AG10803 (cell line): ENCODE data around the gene TTYH1.

ENCODE experiments used
- DNase-seq: peaks from one replicate; pipeline ENCODE4 v3.0.0; 2010; ENCODE audit warnings: low read depth
- H3K4me3 ChIP-seq: 2 replicates; pipeline ENCODE4 v1.5.1; 2011; ENCODE audit warnings: mild to moderate bottlenecking, low read length, control low read depth
- CTCF ChIP-seq: conservative IDR thresholded peaks from 2 replicates; pipeline ENCODE4 v1.5.1; 2011; ENCODE audit warnings: mild to moderate bottlenecking, low read length, control low read depth, inconsistent platforms

TTYH1 gene

GRCh38 chr19:54454781-54455675 lies 39.8 kb downstream of the TTYH1 start:
- no peak for TF ChIP-seq CTCF
- H3K4me3 ChIP-seq = no peak overlapping the region
- DNase-seq = no peak

- TF ChIP-seq CTCF = no peak
- DNase-seq = no peak
- no peak overlapping the region for H3K4me3 ChIP-seq
These were observed 40.6 kb downstream of the TTYH1 start for GRCh38 chr19:54455786-54456422.

DNA sequence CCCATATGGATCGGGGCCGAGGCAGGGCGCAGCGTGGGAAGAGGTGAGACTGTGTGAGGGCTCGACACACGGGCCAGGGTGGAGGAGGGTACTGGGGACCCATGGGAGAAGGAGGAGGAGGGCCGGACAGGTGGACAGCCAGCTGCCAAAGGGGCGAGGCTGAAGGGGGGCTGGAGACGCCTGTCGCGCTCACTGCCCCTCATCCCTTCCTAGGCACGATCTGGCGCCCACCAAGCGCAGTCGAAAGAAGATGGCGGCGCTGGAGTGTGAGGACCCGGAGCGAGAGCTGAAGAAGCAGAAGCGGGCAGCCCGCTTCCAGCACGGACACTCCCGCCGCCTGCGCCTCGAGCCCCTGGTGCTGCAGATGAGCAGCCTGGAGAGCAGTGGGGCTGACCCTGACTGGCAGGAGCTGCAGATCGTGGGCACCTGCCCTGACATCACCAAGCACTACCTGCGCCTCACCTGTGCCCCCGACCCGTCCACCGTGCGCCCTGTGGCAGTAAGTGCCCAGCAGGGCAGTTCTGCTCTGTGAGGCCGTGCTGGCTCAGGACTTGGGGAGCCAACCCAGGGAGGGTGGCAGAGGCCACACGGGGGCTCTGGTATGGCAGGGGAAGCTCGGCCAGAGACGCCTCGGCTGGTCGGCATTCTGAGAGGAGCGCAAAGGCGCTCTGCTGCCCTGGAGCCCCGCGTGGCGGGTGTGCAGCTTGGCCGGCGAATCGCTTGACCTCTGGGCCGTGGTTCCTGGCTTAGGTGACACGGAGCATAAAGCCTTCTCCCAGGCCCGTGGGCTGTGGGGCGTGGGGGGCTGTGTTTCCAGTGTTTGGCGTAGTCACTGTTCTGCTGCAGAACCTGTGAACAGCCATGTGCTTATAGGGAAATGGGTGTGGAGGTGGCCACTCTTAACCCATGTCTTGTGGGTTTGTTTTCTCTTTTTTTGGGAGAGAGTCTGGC lies 41.4 kb downstream of the TTYH1 start:
- no peak overlapping the region for H3K4me3 ChIP-seq
- TF ChIP-seq CTCF = no peak
- DNase-seq = no peak

DNA sequence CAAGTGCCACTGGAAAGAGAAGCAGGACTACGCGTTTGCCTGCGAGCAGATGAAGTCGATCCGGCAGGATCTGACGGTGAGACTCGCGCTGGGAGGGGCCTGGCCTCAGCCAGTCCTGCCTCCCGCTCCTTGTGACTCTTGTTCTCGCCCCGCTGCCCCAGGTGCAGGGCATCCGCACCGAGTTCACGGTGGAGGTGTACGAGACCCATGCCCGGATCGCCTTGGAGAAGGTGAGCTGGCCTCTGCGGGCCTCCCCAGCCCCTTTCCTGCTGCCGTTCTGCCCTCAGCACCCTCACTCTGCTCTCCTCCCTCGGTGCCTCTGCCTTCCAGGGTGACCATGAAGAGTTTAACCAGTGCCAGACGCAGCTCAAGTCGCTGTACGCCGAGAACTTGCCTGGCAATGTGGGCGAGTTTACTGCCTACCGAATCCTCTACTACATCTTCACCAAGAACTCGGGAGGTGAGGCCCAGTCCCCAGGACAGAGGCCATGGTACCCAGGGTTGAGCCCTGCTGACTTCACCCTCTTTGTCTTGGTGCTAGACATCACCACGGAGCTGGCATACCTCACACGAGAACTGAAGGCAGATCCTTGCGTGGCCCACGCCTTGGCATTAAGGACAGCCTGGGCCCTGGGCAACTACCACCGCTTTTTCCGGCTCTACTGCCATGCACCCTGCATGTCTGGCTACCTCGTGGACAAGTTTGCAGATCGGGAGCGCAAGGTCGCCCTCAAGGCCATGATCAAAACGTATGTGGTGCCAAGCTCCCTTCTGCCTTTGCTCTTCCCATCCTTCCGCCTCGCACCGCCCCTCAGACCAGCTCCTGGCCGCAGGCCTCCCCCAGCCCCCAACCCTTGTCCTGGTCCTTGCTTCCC lies 42.7 kb downstream of the TTYH1 start:
- TF ChIP-seq CTCF = no peak
- no peak for DNase-seq
- no peak overlapping the region for H3K4me3 ChIP-seq

- no peak for TF ChIP-seq CTCF
- H3K4me3 ChIP-seq = no peak overlapping the region
- no peak for DNase-seq
These were observed 43.5 kb downstream of the TTYH1 start for GRCh38 chr19:54458648-54459281.
